Pons (tissue), 1 donor: ENCODE measurements around the gene SLC9A8.
A peak's percentile ranks its signal among the peaks of the same experiment; 100 is the strongest.
"Not testable (repeated sequence)": the region's sequence is repeated elsewhere in the genome, so short reads cannot be mapped to it uniquely, and the experiment has no call there.

ENCODE experiments used
- DNase-seq: peaks from one replicate; pipeline ENCODE4 v3.0.0-alpha.2; 2016; ENCODE audit warnings: low spot score

The SLC9A8 gene

DNA sequence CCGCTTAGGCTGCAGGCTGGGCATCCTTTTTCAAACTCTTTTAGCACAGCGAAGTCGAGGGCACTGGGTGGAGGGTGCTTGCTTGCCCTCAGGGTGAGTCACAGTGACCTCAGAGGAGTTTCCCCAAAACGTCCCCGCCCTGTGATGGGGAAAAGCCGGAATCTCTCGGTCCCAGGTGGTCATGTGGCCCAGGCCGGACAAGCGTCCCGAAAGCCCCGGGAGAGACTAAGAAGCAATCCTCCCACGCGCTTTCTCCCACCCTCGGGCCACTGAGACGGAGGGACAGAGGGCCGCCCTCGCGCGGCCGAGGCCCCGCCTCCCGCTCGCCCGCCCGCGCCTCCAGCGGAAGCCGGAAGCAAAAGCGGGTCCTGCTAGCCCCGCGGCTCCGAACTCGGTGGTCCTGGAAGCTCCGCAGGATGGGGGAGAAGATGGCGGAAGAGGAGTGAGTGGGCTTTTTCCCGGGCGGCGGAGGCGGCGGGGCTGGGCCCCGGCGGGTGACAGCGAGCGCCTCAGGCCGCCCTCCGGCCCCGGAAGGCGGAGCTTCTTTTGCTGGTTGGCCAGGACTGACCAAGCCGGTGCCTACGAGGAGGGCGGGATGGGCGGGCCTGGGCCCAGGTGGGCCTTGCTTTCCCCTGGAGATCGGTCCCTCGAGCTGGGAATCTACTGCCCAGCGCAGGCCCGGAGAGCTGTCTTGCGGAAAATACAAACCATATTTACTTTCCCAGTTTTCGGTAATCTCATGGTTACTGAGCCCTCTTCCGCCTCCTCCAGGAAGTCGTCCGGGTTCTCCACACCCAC lies at the start of gene SLC9A8:
TSS of gene SLC9A8 (plus strand) at position 322 of the 798 bp plus-strand sequence. CDS start at position 417, 95 bp downstream.
- peak; percentile 87 for DNase-seq

GRCh38 chr20:49762940-49763766 lies 49.5 kb upstream of the SLC9A8 start:
- no peak for DNase-seq

GRCh38 chr20:49765413-49765736 lies 47.3 kb upstream of the SLC9A8 start:
- no peak for DNase-seq

DNA sequence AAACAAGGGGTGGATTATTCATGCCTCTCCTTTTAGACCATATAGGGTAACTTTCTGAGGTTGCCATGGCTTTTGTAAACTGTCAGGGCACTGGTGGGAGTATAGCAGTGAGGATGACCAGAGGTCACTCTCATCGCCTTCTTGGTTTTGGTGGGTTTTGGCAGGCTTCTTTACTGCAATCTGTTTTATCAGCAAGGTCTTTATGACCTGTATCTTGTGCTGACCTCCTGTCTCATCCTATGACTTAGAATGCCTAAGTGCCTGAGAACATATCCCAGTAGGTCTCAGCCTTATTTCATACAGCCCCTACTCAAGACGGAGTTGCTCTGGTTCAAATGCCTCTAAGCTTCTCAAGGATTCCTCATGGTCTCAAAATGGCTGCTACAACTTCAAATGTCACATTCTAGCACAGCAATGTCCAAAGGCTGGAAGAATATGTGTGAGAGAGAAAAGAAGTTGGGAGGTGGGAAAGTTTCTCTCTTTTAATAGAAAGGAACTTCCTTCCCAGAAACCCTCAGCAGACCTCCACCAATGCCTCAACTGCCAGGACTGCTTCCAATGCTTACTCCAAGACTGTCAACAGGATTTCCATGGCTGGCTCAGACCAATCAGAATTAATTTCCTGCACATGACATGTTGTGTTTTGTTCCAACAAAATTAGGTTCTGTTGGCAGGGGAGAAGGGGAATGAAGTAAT lies 46.6 kb upstream of the SLC9A8 start:
- no peak for DNase-seq

DNA sequence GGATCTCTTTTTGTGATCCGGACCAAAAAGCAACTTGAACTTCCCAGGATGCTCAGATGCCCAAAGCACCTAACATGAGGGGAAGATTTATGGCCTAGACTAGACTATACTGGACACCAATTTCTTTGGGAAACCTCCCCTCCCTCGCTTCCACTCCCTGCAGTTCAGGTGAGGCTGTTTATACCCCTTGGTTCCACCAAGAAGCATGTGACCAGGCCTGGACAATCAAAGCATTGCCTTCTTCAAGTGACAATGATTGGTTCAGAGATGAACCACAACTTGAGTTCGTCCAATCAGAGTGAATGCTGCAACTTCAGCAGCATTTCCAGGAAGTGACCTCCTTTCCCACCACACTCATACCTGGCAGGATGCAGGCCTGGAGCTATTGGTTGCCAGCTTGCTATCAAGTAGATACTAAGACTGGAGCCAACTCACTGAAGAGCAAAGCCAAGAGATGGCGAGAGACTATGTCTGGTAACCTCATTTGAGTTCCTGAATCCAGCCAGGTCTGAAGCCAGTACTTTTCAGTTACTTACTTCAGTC lies 45.6 kb upstream of the SLC9A8 start:
- DNase-seq, result no peak

DNA sequence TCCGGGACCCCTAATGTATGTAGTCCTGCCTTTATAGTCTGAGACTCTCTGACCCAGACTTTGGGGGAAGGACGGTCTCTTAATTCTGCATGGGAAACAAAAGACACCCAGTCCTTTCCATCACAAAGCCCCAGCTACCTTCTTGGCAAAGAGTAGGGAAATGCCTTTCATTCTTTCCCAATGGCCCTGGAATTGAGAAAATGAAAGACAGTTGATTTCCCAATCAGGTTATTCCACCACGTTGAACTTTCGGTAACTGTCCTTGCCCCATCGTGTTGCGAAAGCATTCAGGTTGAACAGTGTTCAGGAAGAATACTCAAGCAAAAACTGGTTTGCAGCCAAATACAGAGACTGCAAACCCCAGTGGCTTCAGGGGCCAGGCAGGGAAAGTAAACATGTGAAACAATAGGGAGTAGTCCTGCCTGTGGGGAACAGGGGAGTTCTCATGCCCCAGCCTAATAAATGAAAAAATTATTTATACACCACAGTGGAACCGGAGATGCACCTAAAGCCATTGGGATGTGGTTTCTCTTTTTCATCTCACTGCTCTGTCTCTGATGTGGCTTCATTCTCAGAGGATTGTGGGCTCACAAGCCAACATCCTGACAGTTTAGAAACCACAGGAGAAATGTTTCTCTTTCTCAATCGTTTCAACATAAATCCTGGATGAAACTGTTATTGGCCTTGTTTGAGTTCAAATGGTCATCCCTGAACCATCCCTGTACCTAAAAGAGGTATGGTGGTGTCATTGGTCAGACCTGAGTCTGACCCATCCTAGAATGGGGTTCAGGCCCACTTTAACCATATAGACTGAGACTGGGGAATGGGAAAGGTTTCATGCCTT lies 44.2 kb upstream of the SLC9A8 start:
- DNase-seq, result no peak

DNA sequence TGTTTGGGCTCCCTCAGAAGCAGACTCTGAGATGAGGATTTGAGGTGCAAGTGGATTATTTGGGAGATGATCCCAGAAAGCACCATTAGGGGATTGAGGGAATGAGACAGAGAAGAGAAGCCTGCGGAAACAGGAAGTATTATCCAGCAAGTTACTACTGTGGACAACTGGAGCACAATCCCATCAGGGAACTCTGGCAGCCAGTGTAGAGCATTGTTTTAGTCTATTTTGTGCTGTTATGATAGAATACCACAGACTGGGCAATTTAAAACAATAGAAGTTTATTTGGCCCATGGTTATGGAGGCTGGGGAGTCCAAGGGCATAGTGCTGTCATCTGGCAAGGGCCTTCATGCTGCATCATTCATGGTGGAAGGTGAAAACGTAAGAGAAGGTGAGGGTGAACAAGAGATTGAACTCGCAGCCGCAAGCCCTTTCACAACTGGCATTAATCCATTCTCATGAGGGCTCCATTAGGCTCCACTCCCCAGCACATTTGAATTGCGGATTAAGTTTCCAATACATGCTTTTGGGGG lies 43.5 kb upstream of the SLC9A8 start:
- DNase-seq, result no peak

DNA sequence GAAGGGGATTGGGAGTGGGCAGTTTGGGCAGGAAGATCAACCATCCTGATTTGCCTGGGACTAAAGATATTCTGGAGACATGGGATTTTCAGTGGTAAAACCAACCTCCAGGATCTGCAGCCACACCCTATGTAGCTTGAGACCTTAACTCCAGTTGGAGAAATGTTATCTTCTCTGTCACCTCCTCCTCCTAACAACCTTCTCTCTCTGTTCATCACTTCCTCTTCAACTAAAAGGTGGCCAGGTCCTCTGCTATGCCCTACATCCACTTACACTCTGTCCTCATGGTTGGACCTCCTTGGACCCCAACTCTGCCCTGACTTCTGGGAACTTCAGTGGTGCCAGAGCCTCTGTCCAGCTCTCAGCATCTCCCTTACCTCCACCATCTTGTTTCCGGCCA lies 42.0 kb upstream of the SLC9A8 start:
- no peak for DNase-seq

- not testable (repeated sequence) for DNase-seq
Observed at GRCh38 chr20:49774213-49774612, 38.4 kb upstream of the SLC9A8 start.

DNA sequence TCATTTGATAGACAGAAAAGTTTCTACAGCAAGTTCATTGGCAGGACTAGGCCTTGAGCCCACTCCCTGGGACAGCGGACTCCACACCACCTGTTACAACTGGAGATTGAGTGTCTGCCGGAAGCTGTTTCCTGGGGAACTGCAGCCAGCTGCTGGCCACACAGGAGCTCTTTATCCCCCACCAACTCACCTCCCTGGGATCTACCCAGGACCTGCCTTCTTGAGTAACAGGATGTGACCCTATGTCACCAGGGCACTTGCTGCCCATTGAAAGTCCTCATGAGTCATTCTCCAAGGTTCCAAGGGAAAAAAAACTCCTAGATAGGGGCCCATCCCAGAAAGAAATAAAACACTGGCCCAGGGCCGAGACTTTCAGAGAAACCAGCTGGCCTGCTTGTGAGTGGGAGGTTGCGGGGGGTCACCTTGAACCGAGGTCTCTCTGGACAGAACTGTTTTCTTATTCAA lies 37.4 kb upstream of the SLC9A8 start:
- no peak for DNase-seq

- DNase-seq, result no peak
Observed at GRCh38 chr20:49779972-49780371, 32.7 kb upstream of the SLC9A8 start.

DNA sequence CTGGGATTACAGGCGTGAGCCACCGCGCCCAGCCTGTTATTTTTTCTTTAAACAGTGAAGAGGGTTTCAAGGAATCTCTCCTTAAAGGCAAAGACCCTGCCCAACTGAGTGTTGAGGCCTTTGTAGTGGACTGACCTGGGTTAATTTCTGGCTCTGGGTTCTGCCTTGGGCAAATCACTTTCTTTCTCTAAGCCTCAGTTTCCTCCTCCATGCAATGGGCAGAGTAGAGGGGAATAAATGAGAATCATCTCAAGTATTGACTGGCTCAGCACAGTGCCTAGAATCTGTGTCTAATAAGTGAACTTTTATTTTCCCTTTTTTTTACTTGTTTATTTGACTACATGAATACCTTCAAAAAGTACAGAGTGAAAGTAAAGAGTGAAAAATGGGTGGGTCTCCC lies 31.0 kb upstream of the SLC9A8 start:
- no peak for DNase-seq

DNA sequence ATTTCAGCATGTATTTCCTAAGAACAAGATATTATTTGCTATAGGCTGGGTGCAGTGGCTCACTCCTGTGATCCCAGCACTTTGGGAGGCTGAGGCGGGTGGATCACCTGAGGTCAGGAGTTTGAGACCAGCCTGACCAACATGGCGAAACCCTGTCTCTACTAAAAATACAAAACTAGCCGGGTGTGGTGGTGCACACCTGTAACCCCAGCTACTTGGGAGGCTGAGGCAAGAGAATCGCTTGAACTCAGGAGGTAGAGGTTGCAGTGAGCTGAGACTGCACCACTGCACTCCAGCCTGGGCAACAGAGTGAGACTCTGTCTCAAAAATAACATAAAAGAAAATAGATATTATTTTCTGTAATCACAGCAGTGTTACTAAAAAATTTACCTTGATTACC lies 30.2 kb upstream of the SLC9A8 start:
- DNase-seq, result not testable (repeated sequence)

DNA sequence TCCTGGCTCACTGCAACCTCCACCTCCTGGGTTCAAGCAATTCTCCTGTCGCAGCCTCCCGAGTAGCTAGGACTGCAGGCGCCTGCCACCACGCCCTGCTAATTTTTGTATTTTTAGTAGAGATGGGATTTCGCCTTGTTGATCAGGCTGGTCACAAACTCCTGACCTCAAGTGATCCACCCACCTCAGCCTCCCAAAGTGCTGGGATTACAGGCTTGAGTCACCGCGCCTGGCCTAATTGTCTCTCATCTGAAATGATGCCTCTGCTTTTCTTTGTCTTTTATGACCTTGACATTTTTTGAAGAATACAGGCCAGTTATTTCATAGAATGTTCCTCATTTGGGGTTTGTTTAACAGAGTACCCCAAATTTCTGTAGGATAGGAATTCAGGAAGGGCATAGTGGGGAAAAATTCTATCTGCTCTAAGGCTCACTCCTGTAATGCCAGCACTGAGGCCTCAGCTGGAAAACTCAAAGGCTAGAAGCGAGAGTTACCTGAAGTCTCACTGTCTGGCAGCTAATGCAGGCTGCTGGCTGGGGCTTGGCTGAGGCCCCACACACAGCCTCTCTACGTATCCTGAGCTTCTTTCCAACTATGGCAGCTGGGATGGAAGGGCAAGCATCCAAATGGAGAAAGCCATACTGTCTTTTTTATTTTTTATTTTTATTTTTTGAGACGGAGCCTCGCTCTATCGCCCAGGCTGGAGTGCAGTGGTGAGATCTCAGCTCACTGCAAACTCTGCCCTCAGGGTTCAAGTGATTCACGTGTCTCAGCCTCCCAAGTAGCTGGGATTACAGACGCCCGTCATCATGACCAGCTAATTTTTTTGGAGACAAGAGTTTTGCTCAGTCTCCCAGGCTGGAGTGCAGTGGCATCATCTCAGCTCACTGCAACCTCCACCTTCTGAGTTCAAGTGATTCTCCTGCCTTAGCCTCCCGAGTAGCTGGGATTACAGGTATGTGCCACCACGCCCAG lies 29.3 kb upstream of the SLC9A8 start:
- DNase-seq, result not testable (repeated sequence)

DNA sequence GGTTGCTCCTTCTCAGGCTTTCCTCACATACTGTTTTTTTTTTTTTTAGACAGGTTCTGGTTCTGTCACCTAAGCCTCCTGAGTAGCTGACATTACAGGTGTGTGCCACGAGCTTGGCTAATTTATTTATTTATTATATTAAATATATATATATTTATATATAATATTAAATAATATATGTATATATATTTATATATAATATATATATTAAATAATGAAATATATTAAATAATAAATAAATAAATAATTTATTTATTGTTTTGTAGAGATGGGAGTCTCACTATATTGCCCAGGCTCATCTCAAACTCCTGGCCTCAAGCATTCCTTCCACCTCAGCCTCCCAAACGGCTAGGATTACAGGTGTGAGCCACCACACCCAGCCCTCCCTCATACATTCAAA lies 28.3 kb upstream of the SLC9A8 start:
- no peak for DNase-seq

DNA sequence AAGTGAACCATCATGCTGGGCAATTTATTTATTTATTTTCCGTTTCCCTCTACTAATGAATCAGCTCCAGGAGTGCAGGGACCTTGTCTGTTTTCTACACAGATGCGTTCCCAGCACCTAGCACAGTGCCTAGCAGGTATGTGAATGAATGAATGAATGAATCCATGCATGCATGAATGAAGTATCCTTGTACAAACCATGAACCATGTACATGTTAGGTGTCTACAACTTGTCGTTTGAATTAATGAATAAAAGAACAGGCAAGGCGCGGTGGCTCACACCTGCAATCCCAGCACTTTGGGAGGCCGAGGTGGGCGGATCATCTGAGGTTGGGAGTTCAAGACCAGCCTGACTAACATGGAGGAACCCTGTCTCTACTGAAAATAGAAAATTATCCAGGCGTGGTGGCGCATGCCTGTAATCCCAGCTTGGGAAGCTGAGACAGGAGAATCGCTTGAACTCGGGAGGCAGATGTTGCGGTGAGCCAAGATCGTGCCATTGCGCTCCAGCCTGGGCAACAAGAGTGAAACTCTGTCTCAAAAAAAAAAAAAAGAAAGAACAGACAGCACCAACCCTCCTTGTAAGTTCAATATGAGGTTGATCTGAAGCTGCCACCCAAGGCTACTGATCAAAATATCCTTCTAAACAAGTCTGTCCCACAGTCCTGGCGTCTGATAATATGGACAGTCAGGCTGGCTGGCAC lies 27.3 kb upstream of the SLC9A8 start:
- DNase-seq, result no peak

DNA sequence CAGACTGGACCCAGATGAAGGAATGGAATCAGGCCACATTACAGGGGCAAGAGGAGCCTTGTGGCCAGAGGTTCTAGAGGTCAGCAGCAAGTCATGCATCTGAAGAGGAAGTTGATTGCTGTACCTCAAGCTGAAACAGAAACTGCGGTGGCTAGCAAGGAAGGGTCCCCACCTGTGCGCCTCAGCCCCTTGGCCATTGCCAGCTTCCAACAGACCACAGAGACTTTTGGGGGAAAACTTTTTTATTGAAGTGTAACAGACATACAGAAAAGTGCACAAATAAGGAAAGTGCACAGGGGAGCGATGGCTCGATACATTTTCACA lies 26.8 kb upstream of the SLC9A8 start:
- no peak for DNase-seq

GRCh38 chr20:49786196-49786595 lies 26.4 kb upstream of the SLC9A8 start:
- no peak for DNase-seq

- DNase-seq, result no peak
Observed at GRCh38 chr20:49786668-49787370, 25.8 kb upstream of the SLC9A8 start.
